22Rv1 (cell line): Measurements from ENCODE around the gene ILK.

ENCODE experiments used
- H3K27ac ChIP-seq: fragments of 450-650 bp; 2 replicates; pipeline ENCODE4 v1.5.1; 2017
- ZFX ChIP-seq: fragments of 450-650 bp; IDR thresholded peaks from 2 replicates; pipeline ENCODE4 v1.6.1; 2017; ENCODE audit warnings: antibody characterized with exemption, borderline replicate concordance
- TF ChIP-seq, protein P1 (sequence below): fragments of 450-650 bp; IDR thresholded peaks from 2 replicates; pipeline ENCODE4 v1.5.1; 2017; ENCODE audit warnings: mild to moderate bottlenecking

Gene ILK

DNA sequence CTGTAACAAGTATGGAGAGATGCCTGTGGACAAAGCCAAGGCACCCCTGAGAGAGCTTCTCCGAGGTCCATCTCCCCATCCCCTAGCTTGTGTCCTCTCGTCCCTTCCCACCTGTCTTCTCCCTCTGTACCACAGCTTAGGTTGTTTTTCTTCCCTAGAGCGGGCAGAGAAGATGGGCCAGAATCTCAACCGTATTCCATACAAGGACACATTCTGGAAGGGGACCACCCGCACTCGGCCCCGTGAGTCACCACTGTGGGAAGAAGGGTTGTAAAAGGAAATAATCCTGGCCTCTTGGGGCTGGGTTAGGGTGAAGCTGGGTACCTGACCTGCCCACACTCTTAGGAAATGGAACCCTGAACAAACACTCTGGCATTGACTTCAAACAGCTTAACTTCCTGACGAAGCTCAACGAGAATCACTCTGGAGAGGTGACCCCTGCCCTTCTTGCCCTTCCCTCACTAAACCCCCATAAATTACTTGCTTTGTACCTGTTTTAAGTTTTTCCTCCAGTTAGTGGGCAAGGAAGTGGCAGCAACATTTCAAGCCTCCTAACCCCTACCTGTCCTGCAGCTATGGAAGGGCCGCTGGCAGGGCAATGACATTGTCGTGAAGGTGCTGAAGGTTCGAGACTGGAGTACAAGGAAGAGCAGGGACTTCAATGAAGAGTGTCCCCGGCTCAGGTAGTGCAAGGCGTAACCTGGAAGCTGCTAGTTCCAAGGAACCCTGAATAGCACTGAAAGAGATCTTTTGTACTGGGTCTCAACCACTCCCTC is 5.3 kb downstream of the ILK start:
- TF ChIP-seq ZFX = no peak
- H3K27ac ChIP-seq = no peak overlapping the region; the same call in 1 of the 2 replicates

DNA sequence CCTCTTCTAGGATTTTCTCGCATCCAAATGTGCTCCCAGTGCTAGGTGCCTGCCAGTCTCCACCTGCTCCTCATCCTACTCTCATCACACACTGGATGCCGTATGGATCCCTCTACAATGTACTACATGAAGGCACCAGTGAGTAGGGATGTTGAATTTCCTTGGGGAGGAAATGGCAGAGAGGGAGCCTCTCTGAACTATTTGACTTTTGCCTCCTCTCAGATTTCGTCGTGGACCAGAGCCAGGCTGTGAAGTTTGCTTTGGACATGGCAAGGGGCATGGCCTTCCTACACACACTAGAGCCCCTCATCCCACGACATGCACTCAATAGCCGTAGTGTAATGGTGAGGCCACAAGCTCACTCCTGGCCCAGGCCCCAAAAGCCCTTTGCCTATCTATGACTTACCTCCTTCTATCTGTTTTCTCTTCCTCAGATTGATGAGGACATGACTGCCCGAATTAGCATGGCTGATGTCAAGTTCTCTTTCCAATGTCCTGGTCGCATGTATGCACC is 6.0 kb downstream of the ILK start:
- H3K27ac ChIP-seq = peak overlapping the region; percentile 98; the same call in 1 of the 2 replicates
- TF ChIP-seq, protein P1, sequence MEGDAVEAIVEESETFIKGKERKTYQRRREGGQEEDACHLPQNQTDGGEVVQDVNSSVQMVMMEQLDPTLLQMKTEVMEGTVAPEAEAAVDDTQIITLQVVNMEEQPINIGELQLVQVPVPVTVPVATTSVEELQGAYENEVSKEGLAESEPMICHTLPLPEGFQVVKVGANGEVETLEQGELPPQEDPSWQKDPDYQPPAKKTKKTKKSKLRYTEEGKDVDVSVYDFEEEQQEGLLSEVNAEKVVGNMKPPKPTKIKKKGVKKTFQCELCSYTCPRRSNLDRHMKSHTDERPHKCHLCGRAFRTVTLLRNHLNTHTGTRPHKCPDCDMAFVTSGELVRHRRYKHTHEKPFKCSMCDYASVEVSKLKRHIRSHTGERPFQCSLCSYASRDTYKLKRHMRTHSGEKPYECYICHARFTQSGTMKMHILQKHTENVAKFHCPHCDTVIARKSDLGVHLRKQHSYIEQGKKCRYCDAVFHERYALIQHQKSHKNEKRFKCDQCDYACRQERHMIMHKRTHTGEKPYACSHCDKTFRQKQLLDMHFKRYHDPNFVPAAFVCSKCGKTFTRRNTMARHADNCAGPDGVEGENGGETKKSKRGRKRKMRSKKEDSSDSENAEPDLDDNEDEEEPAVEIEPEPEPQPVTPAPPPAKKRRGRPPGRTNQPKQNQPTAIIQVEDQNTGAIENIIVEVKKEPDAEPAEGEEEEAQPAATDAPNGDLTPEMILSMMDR = no peak

GRCh38 chr11:6610591-6610990 is 7.0 kb downstream of the ILK start:
- H3K27ac ChIP-seq = peak overlapping the region; percentile 98
- TF ChIP-seq, protein P1 = no peak
- no peak for TF ChIP-seq ZFX

DNA sequence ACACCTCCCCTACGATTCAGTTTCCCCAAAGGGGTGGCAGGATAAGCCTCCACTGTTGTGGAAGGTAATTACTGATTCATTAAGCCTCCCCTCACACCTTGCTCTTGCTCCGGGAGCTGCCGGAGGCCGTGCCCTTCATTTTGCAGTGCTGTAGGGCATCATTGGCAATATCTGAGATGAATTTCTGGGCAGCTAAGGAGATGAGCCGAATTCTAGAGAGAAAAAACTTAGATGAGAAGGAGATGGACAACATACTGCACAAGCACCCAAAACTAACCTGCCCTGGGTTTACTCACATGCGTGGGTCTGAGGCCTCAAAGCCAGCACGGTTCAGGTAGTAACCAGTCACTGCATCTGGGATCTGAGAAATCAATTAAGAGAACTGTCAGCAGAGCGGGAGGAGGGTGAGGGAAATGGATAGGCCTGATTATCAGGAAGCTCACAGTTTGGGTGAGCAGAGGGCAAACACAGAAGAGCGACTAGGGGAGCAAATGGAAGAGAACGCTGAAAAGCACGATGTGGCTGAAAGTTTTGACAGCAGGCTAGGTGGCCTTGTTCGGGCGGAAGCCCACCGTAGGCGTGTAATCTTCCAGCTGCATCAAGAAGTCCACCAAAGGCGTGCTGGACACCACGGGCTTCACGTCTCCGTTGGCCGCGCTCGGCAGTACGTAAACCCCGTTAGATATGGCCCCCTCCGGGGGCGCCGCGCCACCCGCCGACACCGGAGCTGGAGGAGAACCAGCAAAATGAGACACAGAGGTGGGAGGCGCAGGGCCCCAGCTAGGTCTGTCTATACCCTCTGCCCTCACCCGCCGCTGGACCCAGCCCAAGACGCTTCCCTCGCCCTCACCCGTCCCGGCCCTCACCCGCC is 7.8 kb downstream of the ILK start:
- TF ChIP-seq ZFX = no peak
- TF ChIP-seq, protein P1 = no peak
- H3K27ac ChIP-seq = peak overlapping the region; percentile 98

DNA sequence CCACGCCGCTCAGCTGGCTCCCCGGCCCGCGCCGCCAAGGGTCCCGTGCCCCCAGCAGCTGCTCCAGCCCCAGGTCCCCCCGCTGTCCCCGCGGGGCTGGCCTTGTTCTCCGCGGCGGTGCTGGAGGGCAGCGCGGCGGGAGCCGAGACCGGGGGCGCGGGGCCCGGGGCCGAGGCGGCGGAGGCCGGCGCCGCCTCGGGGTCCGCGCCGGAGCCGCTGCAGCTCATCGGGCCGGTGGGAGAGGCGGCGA is 8.3 kb downstream of the ILK start:
- H3K27ac ChIP-seq = peak overlapping the region; percentile 98
- TF ChIP-seq ZFX = no peak

DNA sequence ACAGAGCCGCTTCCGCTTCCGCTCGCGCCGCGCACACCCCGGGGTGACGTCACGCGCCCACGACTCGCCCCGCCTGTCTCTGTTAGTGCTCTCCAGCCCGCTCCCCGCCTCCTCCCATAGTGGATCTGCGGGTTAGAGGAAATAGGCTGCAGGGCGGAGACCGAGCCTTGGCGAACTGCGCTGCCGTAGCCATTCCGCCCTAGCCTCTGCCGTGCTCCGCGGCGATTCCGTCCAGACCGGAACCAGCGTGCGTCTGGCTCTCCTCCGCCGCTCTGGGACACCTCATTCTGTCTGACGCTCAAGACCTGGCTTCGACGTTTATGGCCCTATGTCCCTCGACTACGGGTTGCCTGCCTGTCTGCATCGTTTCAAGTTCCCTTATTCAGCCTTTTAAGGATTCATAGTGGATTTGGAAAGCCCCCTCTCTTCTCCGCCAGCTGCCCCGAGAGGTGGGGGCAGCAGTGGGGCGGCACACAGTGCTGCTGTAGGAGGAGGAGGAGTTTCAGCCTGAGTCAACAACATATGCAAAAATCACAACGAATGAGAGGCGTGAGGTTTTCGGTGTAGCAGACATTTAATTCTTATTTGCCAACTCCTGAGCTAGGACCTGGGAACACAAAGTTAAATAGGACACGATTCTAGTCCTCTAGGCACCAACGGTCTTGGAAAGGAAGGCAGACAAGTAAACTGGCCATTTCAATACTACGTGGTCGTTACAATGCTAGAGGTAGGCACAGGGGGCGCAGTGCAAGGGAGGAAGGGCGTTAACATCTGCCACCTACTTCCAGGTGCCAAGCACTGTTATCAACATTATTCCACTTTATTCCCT is 8.9 kb downstream of the ILK start, which contains the start of gene TAF10:
Gene TAF10 (minus strand): TSS at position 4 of the 829 bp plus-strand sequence. CDS start 27 bp downstream, outside the sequence.
- TF ChIP-seq, protein P1 = peak; percentile 71
- TF ChIP-seq ZFX = no peak
- H3K27ac ChIP-seq = peak within 1 kb of the TSS; percentile 98

DNA sequence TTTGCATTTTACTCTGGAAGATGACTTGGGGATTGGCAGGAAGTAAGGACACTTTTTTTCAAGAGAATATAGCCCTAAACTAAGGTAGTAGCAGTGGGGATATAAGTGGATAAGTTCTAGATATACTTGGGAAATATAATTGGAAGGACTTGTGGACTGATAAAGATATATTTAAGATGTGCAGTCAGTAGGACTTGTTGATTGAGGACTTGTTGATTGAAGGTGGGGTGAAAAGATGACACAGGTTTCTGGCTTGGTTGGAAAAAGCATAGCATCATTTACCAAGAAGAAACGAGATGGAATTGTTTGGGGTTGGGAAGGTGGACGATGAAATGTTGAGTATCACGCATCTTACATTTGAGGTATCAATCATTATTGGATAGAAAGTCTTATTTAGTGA is 9.9 kb downstream of the ILK start:
- peak overlapping the region; percentile 98 for H3K27ac ChIP-seq
- TF ChIP-seq, protein P1 = no peak
- no peak for TF ChIP-seq ZFX
